Neural progenitor cell (in vitro differentiated cells): ENCODE data around the gene SPTBN1.

Experiments
- EZH2 ChIP-seq: fragments of 200-600 bp; sonication (generic); IDR thresholded peaks from 2 replicates; pipeline ENCODE4 v1.6.1; 2017; ENCODE audit warnings: antibody characterized with exemption, mild to moderate bottlenecking, moderate library complexity
- EZH2phosphoT487 ChIP-seq: fragments of 200-600 bp; sonication (generic); IDR thresholded peaks from 2 replicates; pipeline ENCODE4 v1.6.1; 2017; ENCODE audit warnings: antibody characterized with exemption
- TF ChIP-seq, protein P1 (sequence below): fragments of 200-600 bp; sonication (generic); IDR thresholded peaks from 2 replicates; pipeline ENCODE4 v1.5.1; 2017; ENCODE audit warnings: antibody characterized with exemption, mild to moderate bottlenecking

DNA sequence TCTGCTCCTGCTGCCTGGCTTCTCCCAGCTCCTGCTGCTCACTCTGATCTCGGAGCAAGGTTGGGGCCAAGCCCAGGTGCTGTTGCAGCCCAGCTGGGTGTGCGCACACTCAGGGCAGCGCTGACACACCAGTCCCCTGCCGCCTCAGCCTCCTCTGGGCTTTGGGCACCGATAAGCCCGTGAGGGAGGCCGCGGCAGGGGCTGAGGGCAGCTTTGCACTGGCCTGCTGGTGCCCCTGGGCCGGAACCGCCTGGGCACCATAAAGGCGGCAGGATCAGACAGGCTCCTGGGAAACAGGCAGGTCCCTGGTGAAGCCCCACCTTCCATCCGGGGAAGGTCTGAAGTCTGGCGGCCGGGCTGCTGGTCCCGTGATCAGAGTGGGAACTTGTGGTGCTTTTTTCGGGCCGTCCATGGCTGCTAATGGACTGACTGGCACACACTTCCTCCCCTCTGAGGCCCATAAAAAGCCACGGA, 253.2 kb downstream of the SPTBN1 start:
- TF ChIP-seq, protein P1, sequence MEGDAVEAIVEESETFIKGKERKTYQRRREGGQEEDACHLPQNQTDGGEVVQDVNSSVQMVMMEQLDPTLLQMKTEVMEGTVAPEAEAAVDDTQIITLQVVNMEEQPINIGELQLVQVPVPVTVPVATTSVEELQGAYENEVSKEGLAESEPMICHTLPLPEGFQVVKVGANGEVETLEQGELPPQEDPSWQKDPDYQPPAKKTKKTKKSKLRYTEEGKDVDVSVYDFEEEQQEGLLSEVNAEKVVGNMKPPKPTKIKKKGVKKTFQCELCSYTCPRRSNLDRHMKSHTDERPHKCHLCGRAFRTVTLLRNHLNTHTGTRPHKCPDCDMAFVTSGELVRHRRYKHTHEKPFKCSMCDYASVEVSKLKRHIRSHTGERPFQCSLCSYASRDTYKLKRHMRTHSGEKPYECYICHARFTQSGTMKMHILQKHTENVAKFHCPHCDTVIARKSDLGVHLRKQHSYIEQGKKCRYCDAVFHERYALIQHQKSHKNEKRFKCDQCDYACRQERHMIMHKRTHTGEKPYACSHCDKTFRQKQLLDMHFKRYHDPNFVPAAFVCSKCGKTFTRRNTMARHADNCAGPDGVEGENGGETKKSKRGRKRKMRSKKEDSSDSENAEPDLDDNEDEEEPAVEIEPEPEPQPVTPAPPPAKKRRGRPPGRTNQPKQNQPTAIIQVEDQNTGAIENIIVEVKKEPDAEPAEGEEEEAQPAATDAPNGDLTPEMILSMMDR = no peak
- TF ChIP-seq EZH2 (no peak), EZH2phosphoT487 (no peak)
